SW 1271 (cell line): ENCODE data around the gene MRPS7.

Source experiments
- DNase-seq, 2 experiments: peaks; one replicate each; lab custom pipeline; 2025; lab: John Stamatoyannopoulos, UW

The MRPS7 gene

GRCh38 chr17:75261336-75262111, at the start of gene MRPS7, which contains the start of gene GGA3:
MRPS7 (plus strand) TSS chr17:75261879; CDS start chr17:75261901, 22 bp downstream.
GGA3 (minus strand) TSS chr17:75261606; CDS start chr17:75261587, 19 bp downstream.
- DNase-seq = peak; percentile 86 to 87

- DNase-seq = no peak
Measured at GRCh38 chr17:75218131-75218530, 43.5 kb upstream of the MRPS7 start.

GRCh38 chr17:75219815-75220214, 41.9 kb upstream of the MRPS7 start:
- no peak for DNase-seq

- DNase-seq = no peak
Measured at GRCh38 chr17:75225016-75225415, 36.7 kb upstream of the MRPS7 start.

- no peak for DNase-seq
Measured at GRCh38 chr17:75227729-75228128, 34.0 kb upstream of the MRPS7 start.

- DNase-seq = no peak
Measured at GRCh38 chr17:75228305-75228704, 33.4 kb upstream of the MRPS7 start.

GRCh38 chr17:75228847-75229246, 32.8 kb upstream of the MRPS7 start:
- no peak for DNase-seq

GRCh38 chr17:75231071-75231470, 30.6 kb upstream of the MRPS7 start:
- no peak for DNase-seq

- no peak for DNase-seq
Measured at GRCh38 chr17:75231741-75232464, 29.8 kb upstream of the MRPS7 start.

GRCh38 chr17:75232786-75233185, 28.9 kb upstream of the MRPS7 start:
- no peak for DNase-seq

GRCh38 chr17:75237100-75238014, 24.3 kb upstream of the MRPS7 start:
- no peak for DNase-seq

GRCh38 chr17:75238020-75238580, 23.6 kb upstream of the MRPS7 start:
- no peak for DNase-seq

- DNase-seq = peak; percentile 8 to 61
Measured at GRCh38 chr17:75238684-75239191, 22.9 kb upstream of the MRPS7 start.

GRCh38 chr17:75239214-75239613, 22.5 kb upstream of the MRPS7 start:
- DNase-seq = no peak

GRCh38 chr17:75239778-75240393, 21.8 kb upstream of the MRPS7 start:
- no peak for DNase-seq

GRCh38 chr17:75240394-75241142, 21.1 kb upstream of the MRPS7 start:
- peak; percentile 17 to 20 for DNase-seq

- no peak for DNase-seq
Measured at GRCh38 chr17:75241143-75241430, 20.6 kb upstream of the MRPS7 start.

- no peak for DNase-seq
Measured at GRCh38 chr17:75241502-75241901, 20.2 kb upstream of the MRPS7 start.

GRCh38 chr17:75241996-75242460, 19.7 kb upstream of the MRPS7 start:
- DNase-seq = no peak

- DNase-seq = no peak
Measured at GRCh38 chr17:75242461-75243042, 19.1 kb upstream of the MRPS7 start.
